ENCODE measurements around the gene UBE2M.
"Not testable (repeated sequence)": the region's sequence is repeated elsewhere in the genome, so short reads cannot be mapped to it uniquely, and the experiment has no call there.

UBE2M gene

GRCh38 chr19:58558066-58558622 is at the start of gene UBE2M:
TSS of gene UBE2M (minus strand) at chr19:58558611. CDS start at chr19:58558381, 230 bp downstream.
- intact Hi-C loops (cut with DNase I) = loop anchor here (2.0 kb wide), 1 partner anchor 15 kb away; the partner anchor contains the start of gene MZF1
- DNase-seq = peak in 4 of 10 donors; percentile 48 to 89 (median 82)

- intact Hi-C loops (cut with DNase I) = not testable (repeated sequence)
- DNase-seq = peak in 1 of 10 donors; percentile 73
These were observed 48.8 kb upstream of the UBE2M start for GRCh38 chr19:58607213-58607612.

GRCh38 chr19:58606251-58606896 is 48.0 kb upstream of the UBE2M start:
- intact Hi-C loops (cut with DNase I) = not testable (repeated sequence)

GRCh38 chr19:58586133-58586765 is 27.8 kb upstream of the UBE2M start:
- peak in 1 of 10 donors; percentile 46 for DNase-seq
- intact Hi-C loops (cut with DNase I) = no loop called here

More at GRCh38 chr19:58606251-58606896, 48.0 kb upstream of the UBE2M start:
- DNase-seq = peak in 1 of 10 donors; percentile 58

GRCh38 chr19:58585442-58586132 is 27.2 kb upstream of the UBE2M start:
- intact Hi-C loops (cut with DNase I) = no loop called here
- DNase-seq = no peak

GRCh38 chr19:58584498-58585441 is 26.4 kb upstream of the UBE2M start:
- intact Hi-C loops (cut with DNase I) = no loop called here
- DNase-seq = no peak

- intact Hi-C loops (cut with DNase I) = no loop called here
- DNase-seq = peak in 1 of 10 donors; percentile 72
These were observed 24.6 kb upstream of the UBE2M start for GRCh38 chr19:58582985-58583384.

- intact Hi-C loops (cut with DNase I) = no loop called here
- DNase-seq = peak; percentile 55 to 97 (median 81)
These were observed 23.1 kb upstream of the UBE2M start for GRCh38 chr19:58581227-58582141.

- DNase-seq = peak in 1 of 10 donors; percentile 22
- intact Hi-C loops (cut with DNase I) = no loop called here
These were observed 21.2 kb upstream of the UBE2M start for GRCh38 chr19:58579473-58580142.

- intact Hi-C loops (cut with DNase I) = no loop called here
- DNase-seq = peak in 1 of 10 donors; percentile 66
These were observed 19.9 kb upstream of the UBE2M start for GRCh38 chr19:58578012-58578925.

GRCh38 chr19:58577581-58577980 is 19.2 kb upstream of the UBE2M start:
- intact Hi-C loops (cut with DNase I); DNase-seq: not testable (repeated sequence)

- intact Hi-C loops (cut with DNase I) = no loop called here
- DNase-seq = peak; percentile 81 to 98 (median 90)
These were observed 17.0 kb upstream of the UBE2M start for GRCh38 chr19:58575183-58576041.

- DNase-seq = no peak
- intact Hi-C loops (cut with DNase I) = loop anchor here (2.0 kb wide), 1 partner anchor 15 kb away; the partner anchor contains the start of gene UBE2M
These were observed 15.3 kb upstream of the UBE2M start for GRCh38 chr19:58573658-58574164.

- intact Hi-C loops (cut with DNase I) = loop anchor here (2.0 kb wide), 1 partner anchor 14 kb away; the partner anchor contains the start of gene UBE2M
These were observed 14.6 kb upstream of the UBE2M start, which contains the start of gene MZF1 for GRCh38 chr19:58572818-58573657. TSS of gene MZF1 (minus strand) at chr19:58573335. CDS start at chr19:58571389, 1,946 bp downstream.

More at GRCh38 chr19:58572818-58573657, 14.6 kb upstream of the UBE2M start, which contains the start of gene MZF1:
- peak; percentile 96 to 100 (median 99) for DNase-seq

All from posterior cingulate gyrus (tissue), 11 donors.